GM12878 (cell line): ENCODE results near the gene MIA3. TPM values are rescaled to one million over a fixed set of nuclear protein-coding genes. Genes with fewer than 3 reads are reported as not detected.
A peak's percentile ranks its signal among the peaks of the same experiment; 100 is the strongest.

Experiments used
- ATF7 ChIP-seq: fragments of 450-650 bp; IDR thresholded peaks from 2 replicates; pipeline ENCODE4 v1.6.1; 2016; ENCODE audit warnings: low read depth, mild to moderate bottlenecking
- BMI1 ChIP-seq: fragments of 450-650 bp; IDR thresholded peaks from 2 replicates; pipeline ENCODE4 v1.6.1; 2016; ENCODE audit warnings: mild to moderate bottlenecking, moderate library complexity, borderline replicate concordance
- CBX3 ChIP-seq: fragments of 200-600 bp; sonication (generic); IDR thresholded peaks from 2 replicates; pipeline ENCODE4 v1.6.1; 2016; ENCODE audit warnings: low read depth, borderline replicate concordance
- CBX5 ChIP-seq: sonication (generic); IDR thresholded peaks from 2 replicates; pipeline ENCODE4 v1.6.1; 2016; ENCODE audit warnings: low read depth, moderate library complexity, mild to moderate bottlenecking, inconsistent platforms
- EGR1 ChIP-seq, 2 experiments: IDR thresholded peaks; 1 replicate in 1 of 2; 2 replicates in 1 of 2; pipeline ENCODE4 v1.6.1; 2011 to 2012; ENCODE audit warnings: low read depth in 2 of 2, low read length in 2 of 2, borderline replicate concordance in 1 of 2, mild to moderate bottlenecking in 1 of 2, moderate library complexity in 1 of 2
- ETV6 ChIP-seq, 2 experiments: fragments of 450-650 bp in 1 of 2; IDR thresholded peaks in 1 of 2; conservative IDR thresholded peaks in 1 of 2; 2 replicates each; pipeline ENCODE4 v1.6.1; 2014; ENCODE audit warnings: antibody characterized with exemption in 1 of 2, borderline replicate concordance in 1 of 2, low read depth in 1 of 2, mild to moderate bottlenecking in 1 of 2, moderate library complexity in 1 of 2
- EZH2 ChIP-seq: IDR thresholded peaks from 2 replicates; pipeline ENCODE4 v1.6.1; 2012; ENCODE audit warnings: low read depth, mild to moderate bottlenecking, control low read depth, inconsistent platforms, low read length, borderline replicate concordance; ENCODE audit not compliant: control insufficient read depth
- JUNB ChIP-seq: IDR thresholded peaks from 2 replicates; pipeline ENCODE4 v1.6.1; 2016; ENCODE audit warnings: antibody characterized with exemption, mild to moderate bottlenecking
- JUND ChIP-seq: IDR thresholded peaks from 2 replicates; pipeline ENCODE4 v1.6.1; 2012; ENCODE audit warnings: low read depth, mild to moderate bottlenecking, low read length, improper control_type of control experiment, moderate library complexity
- MYC ChIP-seq: IDR thresholded peaks from 2 replicates; pipeline ENCODE4 v1.6.1; 2011; ENCODE audit warnings: mild to moderate bottlenecking, low read length, moderate library complexity, inconsistent platforms; ENCODE audit not compliant: insufficient read depth, insufficient replicate concordance, insufficient read length, severe bottlenecking
- PAX5 ChIP-seq: IDR thresholded peaks from 2 replicates; pipeline ENCODE4 v1.6.1; 2011; ENCODE audit warnings: low read depth, low read length, borderline replicate concordance
- SUZ12 ChIP-seq: fragments of 200-600 bp; sonication (generic); IDR thresholded peaks from one replicate; pipeline ENCODE4 v1.6.1; 2018; ENCODE audit warnings: antibody characterized with exemption, mild to moderate bottlenecking; ENCODE audit not compliant: unreplicated experiment
- TBL1XR1 ChIP-seq: IDR thresholded peaks from 2 replicates; pipeline ENCODE4 v1.6.1; 2012; ENCODE audit warnings: low read depth, low read length, improper control_type of control experiment
- TCF12 ChIP-seq: IDR thresholded peaks from 2 replicates; pipeline ENCODE4 v1.6.1; 2011; ENCODE audit warnings: low read depth, mild to moderate bottlenecking, low read length
- ZNF207 ChIP-seq: fragments of 450-650 bp; IDR thresholded peaks from 2 replicates; pipeline ENCODE4 v1.6.1; 2014; ENCODE audit warnings: antibody characterized with exemption, mild to moderate bottlenecking, borderline replicate concordance
- polyA plus RNA-seq, 11 experiments: library from polyadenylated mRNA; depleted of rRNA in 4 of 11; unstranded in 6 of 11; stranded (reverse) in 5 of 11; fragments of >200 nt; fragmentation: Nextera tagmentation in 4 of 11; fragmentation: Illumina TruSeq in 1 of 11; extraction: Ambion mirVana in 4 of 11; extraction: Trizol in 1 of 11; gene quantifications; 1 replicate in 1 of 11; 2 replicates in 10 of 11; pipeline versions ENCODE4 v1.2.1 to v1.2.3, GENCODE V29; 2011 to 2016; ENCODE audit warnings: inconsistent platforms in 2 of 11, missing spikeins in 2 of 11, low read depth in 1 of 11
- total RNA-seq, 4 experiments: library from RNA; depleted of rRNA in 3 of 4; stranded (reverse); fragments of >200 nt in 3 of 4; fragmentation: Illumina TruSeq in 1 of 4; extraction: Trizol in 1 of 4; gene quantifications; 2 replicates each; pipeline versions ENCODE4 v1.2.1 to v1.2.3, GENCODE V29; 2013 to 2021
- TF ChIP-seq, protein P1 (sequence below): fragments of 450-650 bp; IDR thresholded peaks from 2 replicates; pipeline ENCODE4 v1.6.1; 2017; ENCODE audit warnings: low read depth, mild to moderate bottlenecking, moderate library complexity
- TF ChIP-seq, protein P2 (sequence below): IDR thresholded peaks from 2 replicates; pipeline ENCODE4 v1.6.1; 2011; ENCODE audit warnings: borderline replicate concordance, low read depth, mild to moderate bottlenecking, moderate library complexity, mixed read lengths, low read length; ENCODE audit not compliant: insufficient read depth; ENCODE audit errors: extremely low read length
- TF ChIP-seq, protein P3 (sequence below): fragments of 450-650 bp; IDR thresholded peaks from 2 replicates; pipeline ENCODE4 v1.6.1; 2017; ENCODE audit warnings: antibody characterized with exemption, mild to moderate bottlenecking, moderate library complexity
- TF ChIP-seq, protein P4 (sequence below): fragments of 450-650 bp; formaldehyde crosslinking; IDR thresholded peaks from 2 replicates; pipeline ENCODE4 v1.4.0; 2022; ENCODE audit warnings: mild to moderate bottlenecking, moderate library complexity

Gene MIA3
- total and polyA plus RNA-seq, 10 of the 15 experiments (the other 5 are each of a cell fraction or from before 2014, with no cell fraction given): 12.9 to 50.8 (median 30.3) TPM

DNA sequence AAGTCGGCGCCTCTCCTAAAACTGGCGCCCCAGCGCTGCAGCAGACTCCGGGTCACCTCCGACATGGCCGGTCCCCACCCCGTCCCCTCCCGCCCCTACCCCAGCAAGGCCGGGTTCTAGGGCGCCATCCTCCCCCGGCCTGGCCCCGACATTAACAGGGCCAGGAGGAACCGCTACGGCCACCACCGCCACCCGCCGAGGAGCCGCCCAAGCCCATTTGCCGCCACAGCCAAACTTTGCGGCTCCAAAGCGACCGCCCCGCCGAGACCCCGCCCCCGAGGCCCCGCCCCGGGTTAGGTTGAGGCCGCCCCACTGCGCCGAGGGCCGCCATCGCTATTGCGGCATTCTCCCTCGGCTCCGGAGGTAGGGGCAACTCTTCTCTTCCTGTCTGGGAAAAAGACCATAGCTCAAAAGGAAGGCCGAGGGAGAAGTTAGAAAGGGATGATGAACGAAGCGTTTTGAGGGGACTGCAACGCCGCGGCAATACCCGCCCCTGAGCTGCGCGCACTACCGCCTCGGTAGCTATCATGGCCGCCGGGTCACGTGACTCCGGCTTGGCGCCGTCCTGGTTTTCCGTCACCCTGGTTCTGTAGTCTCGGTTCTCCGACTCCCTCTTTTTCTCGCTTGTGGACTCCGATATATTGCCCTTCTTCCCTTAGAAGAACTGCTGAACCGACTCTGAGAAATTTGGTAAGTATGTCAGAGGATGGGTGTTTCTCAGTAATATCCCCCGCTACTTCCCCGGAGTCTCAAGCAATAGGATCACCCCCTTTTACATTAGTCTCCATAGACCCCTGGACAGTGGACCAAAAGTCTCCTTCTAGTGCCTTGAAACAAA lies 94.6 kb downstream of the MIA3 start, which contains the start of the genes AIDA and BROX (continued):
- TF ChIP-seq JUNB: no peak
- no peak for TF ChIP-seq JUND
- TF ChIP-seq, protein P1, sequence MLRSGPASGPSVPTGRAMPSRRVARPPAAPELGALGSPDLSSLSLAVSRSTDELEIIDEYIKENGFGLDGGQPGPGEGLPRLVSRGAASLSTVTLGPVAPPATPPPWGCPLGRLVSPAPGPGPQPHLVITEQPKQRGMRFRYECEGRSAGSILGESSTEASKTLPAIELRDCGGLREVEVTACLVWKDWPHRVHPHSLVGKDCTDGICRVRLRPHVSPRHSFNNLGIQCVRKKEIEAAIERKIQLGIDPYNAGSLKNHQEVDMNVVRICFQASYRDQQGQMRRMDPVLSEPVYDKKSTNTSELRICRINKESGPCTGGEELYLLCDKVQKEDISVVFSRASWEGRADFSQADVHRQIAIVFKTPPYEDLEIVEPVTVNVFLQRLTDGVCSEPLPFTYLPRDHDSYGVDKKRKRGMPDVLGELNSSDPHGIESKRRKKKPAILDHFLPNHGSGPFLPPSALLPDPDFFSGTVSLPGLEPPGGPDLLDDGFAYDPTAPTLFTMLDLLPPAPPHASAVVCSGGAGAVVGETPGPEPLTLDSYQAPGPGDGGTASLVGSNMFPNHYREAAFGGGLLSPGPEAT: no peak; the same call in 1 of the 2 replicates
- peak; percentile 80; the same call in 1 of the 2 replicates for TF ChIP-seq ZNF207
- no peak for TF ChIP-seq BMI1
- no peak for TF ChIP-seq EGR1 (IDR thresholded peaks at IDR 0.05; ENCODE audit: borderline replicate concordance in 1 of 2, low read depth in 2 of 2, low read length in 2 of 2)
- TF ChIP-seq, protein P2, sequence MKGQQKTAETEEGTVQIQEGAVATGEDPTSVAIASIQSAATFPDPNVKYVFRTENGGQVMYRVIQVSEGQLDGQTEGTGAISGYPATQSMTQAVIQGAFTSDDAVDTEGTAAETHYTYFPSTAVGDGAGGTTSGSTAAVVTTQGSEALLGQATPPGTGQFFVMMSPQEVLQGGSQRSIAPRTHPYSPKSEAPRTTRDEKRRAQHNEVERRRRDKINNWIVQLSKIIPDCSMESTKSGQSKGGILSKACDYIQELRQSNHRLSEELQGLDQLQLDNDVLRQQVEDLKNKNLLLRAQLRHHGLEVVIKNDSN: peak; percentile 97
- no peak for TF ChIP-seq PAX5
- no peak for TF ChIP-seq CBX5
- TF ChIP-seq SUZ12: no peak
- no peak for TF ChIP-seq MYC
- no peak for TF ChIP-seq CBX3
- TF ChIP-seq, protein P3, sequence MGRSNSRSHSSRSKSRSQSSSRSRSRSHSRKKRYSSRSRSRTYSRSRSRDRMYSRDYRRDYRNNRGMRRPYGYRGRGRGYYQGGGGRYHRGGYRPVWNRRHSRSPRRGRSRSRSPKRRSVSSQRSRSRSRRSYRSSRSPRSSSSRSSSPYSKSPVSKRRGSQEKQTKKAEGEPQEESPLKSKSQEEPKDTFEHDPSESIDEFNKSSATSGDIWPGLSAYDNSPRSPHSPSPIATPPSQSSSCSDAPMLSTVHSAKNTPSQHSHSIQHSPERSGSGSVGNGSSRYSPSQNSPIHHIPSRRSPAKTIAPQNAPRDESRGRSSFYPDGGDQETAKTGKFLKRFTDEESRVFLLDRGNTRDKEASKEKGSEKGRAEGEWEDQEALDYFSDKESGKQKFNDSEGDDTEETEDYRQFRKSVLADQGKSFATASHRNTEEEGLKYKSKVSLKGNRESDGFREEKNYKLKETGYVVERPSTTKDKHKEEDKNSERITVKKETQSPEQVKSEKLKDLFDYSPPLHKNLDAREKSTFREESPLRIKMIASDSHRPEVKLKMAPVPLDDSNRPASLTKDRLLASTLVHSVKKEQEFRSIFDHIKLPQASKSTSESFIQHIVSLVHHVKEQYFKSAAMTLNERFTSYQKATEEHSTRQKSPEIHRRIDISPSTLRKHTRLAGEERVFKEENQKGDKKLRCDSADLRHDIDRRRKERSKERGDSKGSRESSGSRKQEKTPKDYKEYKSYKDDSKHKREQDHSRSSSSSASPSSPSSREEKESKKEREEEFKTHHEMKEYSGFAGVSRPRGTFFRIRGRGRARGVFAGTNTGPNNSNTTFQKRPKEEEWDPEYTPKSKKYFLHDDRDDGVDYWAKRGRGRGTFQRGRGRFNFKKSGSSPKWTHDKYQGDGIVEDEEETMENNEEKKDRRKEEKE: no peak
- no peak for TF ChIP-seq ETV6 (conservative IDR thresholded peaks at IDR 0.05 in 1 of 2, IDR thresholded peaks at IDR 0.05 in 1 of 2; ENCODE audit: borderline replicate concordance in 1 of 2, low read depth in 1 of 2)
- peak; percentile 61; the same call in 1 of the 2 replicates for TF ChIP-seq TBL1XR1
- no peak for TF ChIP-seq EZH2
- no peak for TF ChIP-seq TCF12
- TF ChIP-seq, protein P4, sequence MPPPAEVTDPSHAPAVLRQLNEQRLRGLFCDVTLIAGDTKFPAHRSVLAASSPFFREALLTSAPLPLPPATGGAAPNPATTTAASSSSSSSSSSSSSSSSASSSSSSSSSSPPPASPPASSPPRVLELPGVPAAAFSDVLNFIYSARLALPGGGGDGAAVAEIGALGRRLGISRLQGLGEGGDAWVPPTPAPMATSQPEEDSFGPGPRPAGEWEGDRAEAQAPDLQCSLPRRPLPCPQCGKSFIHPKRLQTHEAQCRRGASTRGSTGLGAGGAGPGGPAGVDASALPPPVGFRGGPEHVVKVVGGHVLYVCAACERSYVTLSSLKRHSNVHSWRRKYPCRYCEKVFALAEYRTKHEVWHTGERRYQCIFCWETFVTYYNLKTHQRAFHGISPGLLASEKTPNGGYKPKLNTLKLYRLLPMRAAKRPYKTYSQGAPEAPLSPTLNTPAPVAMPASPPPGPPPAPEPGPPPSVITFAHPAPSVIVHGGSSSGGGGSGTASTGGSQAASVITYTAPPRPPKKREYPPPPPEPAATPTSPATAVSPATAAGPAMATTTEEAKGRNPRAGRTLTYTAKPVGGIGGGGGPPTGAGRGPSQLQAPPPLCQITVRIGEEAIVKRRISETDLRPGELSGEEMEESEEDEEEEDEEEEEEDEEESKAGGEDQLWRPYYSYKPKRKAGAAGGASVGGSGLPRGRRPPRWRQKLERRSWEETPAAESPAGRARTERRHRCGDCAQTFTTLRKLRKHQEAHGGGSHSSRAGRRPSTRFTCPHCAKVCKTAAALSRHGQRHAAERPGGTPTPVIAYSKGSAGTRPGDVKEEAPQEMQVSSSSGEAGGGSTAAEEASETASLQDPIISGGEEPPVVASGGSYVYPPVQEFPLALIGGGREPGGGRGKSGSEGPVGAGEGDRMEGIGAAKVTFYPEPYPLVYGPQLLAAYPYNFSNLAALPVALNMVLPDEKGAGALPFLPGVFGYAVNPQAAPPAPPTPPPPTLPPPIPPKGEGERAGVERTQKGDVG (CRISPR knock-in tag): peak; percentile 84
- peak; percentile 43; the same call in 1 of the 2 replicates for TF ChIP-seq ATF7
